Measurements from ENCODE around the gene ANKS6. TPM values are rescaled to one million over a fixed set of nuclear protein-coding genes. Genes with fewer than 3 reads are reported as not detected.

Gene ANKS6
- total RNA-seq, 1 experiment from 2014 or later, result 46.3 TPM

DNA sequence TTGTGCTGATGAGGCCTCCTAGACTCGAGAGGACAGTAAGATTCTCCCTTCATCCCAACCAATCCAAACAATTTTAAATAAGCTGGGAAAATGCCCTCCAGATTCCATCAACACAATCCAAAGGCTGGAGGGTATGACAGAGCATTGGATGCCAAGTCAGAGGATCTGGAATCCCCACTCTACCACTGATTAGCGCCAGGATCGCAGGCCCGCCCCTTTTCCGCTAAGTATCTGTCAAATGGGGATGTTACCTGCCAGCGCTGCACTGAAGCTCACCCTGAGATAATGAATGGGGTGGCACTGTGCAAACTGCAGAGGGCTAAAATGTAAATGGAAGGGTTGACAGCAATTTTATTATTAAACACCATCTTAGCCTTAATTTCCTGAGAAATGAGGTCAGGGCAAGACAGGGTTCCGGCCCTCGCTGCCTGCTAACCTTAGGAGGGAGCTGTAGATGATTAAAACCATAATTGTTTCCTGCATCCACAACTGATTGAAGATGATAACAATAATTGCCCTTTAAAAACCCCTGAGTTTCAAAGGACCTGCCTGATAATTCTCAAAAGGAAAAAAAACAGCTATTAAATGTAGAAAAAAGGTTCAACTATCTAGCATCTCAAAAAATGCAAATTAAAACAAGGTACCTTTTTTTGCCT, 56.0 kb downstream of the ANKS6 start:
- Mint-ChIP-seq H3K36me3 (ENCODE audit: insufficient read depth in 1 of 3, low read depth in 3 of 3) (peaks cover 39 to 71% (median 55%) of the 10 kb centered on the region in 3 experiments), H3K4me3 (no peak overlapping the region), H3K9me3 (peaks cover 11 to 13% of the 10 kb centered on the region in 2 experiments; a peak in 4 of 5 replicates), H3K4me1 (peaks cover 5 to 11% of the 10 kb centered on the region in 2 experiments), H3K27ac (no peak overlapping the region), H3K27me3 (ENCODE audit: low read depth) (no peaks in the 10 kb centered on the region)
- Histone ChIP-seq H3T11ph (ENCODE audit: low read length) (no peak overlapping the region), H4K91ac (ENCODE audit: insufficient read length, low read depth, low read length) (no peak overlapping the region), H3K4me1 (ENCODE audit: insufficient read depth, low read length) (no peaks in the 10 kb centered on the region), H3K9me3 (ENCODE audit: control insufficient read depth, low read depth, low read length) (no peaks in the 10 kb centered on the region), H3K79me2 (ENCODE audit: insufficient read depth, low read length) (no peaks in the 10 kb centered on the region), H2BK5ac (ENCODE audit: insufficient read length, low read length) (no peak overlapping the region), H4K8ac (replicated peaks; ENCODE audit: insufficient read length, low read depth, low read length) (no peak overlapping the region), H3K79me1 (ENCODE audit: insufficient read depth, low read depth, low read length, poor library complexity, severe bottlenecking) (no peaks in the 10 kb centered on the region), H3K27me3 (ENCODE audit: insufficient read depth, low read length) (no peaks in the 10 kb centered on the region), H2BK20ac (ENCODE audit: low read depth, low read length, poor library complexity, severe bottlenecking) (no peak overlapping the region), H2AK5ac (ENCODE audit: insufficient read length, low read length) (no peak overlapping the region), H3K23me2 (ENCODE audit: insufficient read length, low read depth, low read length, poor library complexity, severe bottlenecking) (no peaks in the 10 kb centered on the region), H4K5ac (ENCODE audit: insufficient read length, low read depth, low read length) (no peak overlapping the region), H3K4me2 (ENCODE audit: insufficient read depth, insufficient read length, low read length) (no peak overlapping the region), H2BK12ac (ENCODE audit: insufficient read length, low read depth, low read length) (no peak overlapping the region), H3K4ac (ENCODE audit: low read depth, low read length) (no peak overlapping the region), H3K18ac (ENCODE audit: insufficient read length, low read depth, low read length) (no peak overlapping the region), H3K9ac (ENCODE audit: extremely low read depth, insufficient read length, low read length) (no peak overlapping the region), H2BK15ac (ENCODE audit: low read depth, low read length) (no peak overlapping the region), H4K20me1 (ENCODE audit: control insufficient read depth, insufficient read depth, insufficient read length) (no peaks in the 10 kb centered on the region), H2AFZ (ENCODE audit: low read length) (no peak overlapping the region), H3K27ac (ENCODE audit: insufficient read length, low read depth, low read length) (no peak overlapping the region), H2BK120ac (ENCODE audit: low read depth, low read length, poor library complexity, severe bottlenecking) (no peak overlapping the region), H3K23ac (ENCODE audit: insufficient read length, low read depth, low read length) (no peak overlapping the region), H3K56ac (ENCODE audit: insufficient read length, low read depth, low read length) (no peak overlapping the region), H3K14ac (ENCODE audit: insufficient read depth, low read length) (no peak overlapping the region)
- TF ChIP-seq CTCF (conservative IDR thresholded peaks at IDR 0.05), result no peak
- no CpG with 5 or more reads among the region's 8 CpGs for WGBS (ENCODE audit: extremely low coverage, insufficient read length, low lambda C conversion rate)
- DNase-seq, result no peak
